ENCODE measurements around the gene ZNF219. TPM values are rescaled to one million over a fixed set of nuclear protein-coding genes. Genes with fewer than 3 reads are reported as not detected.
A peak's percentile ranks its signal among the peaks of the same experiment; 100 is the strongest.

The ZNF219 gene
- total and polyA plus RNA-seq, 2 donors (not counting 1 experiment from before 2014, with no cell fraction given), result 3.3 to 6.4 TPM

- no peak overlapping the region for H3K4me2 ChIP-seq (replicated peaks; ENCODE audit: low read depth, low read length, poor library complexity, severe bottlenecking)
- H3K4me3 ChIP-seq (ENCODE audit: control extremely low read depth in 1 of 5, extremely low read depth in 1 of 5, insufficient read depth in 1 of 5, low read depth in 2 of 5, low read length in 4 of 5), result no peak overlapping the region
Observed at GRCh38 chr14:21096438-21096837, 2.0 kb downstream of the ZNF219 start.

More at GRCh38 chr14:21096438-21096837, 2.0 kb downstream of the ZNF219 start:
- Mint-ChIP-seq H3K27ac (peak overlapping the region; percentile 37), H3K4me1 (peaks cover 18% of the 10 kb centered on the region), H3K4me3 (peak overlapping the region; percentile 78), H3K27me3 (peaks cover 24% of the 10 kb centered on the region), H3K9me3 (ENCODE audit: insufficient read depth) (no peaks in the 10 kb centered on the region)
- ChIA-PET POLR2A (no interaction called here), CTCF (interaction anchor here (2.0 to 7.5 kb wide), 5 partner anchors 8 to 81 kb away, joined by 6 to 171 read pairs (median 153); partner anchors contain the start of genes ARHGEF40 and TMEM253)
- Histone ChIP-seq H3K27ac (ENCODE audit: low read length in 2 of 2) (no peak overlapping the region), H4K20me1 (ENCODE audit: control insufficient read depth, insufficient read depth, low read length, poor library complexity, severe bottlenecking) (no peaks in the 10 kb centered on the region), H3K79me2 (ENCODE audit: control insufficient read depth, insufficient read depth, low read length) (no peaks in the 10 kb centered on the region), H2AFZ (ENCODE audit: insufficient read depth, low read depth, low read length, poor library complexity, severe bottlenecking) (no peak overlapping the region), H3K9ac (ENCODE audit: low read length) (no peak overlapping the region), H3K36me3 (replicated peaks in 1 of 2; ENCODE audit: control extremely low read depth in 1 of 2, control insufficient read depth in 1 of 2, extremely low read depth in 1 of 2, insufficient read depth in 2 of 2, low read length in 1 of 2) (no peaks in the 10 kb centered on the region), H3K27me3 (replicated peaks in 1 of 4; ENCODE audit: control extremely low read depth in 1 of 4, control insufficient read depth in 3 of 4, insufficient read depth in 4 of 4, low read length in 3 of 4) (peaks cover 0 to 27% (median 16%) of the 10 kb centered on the region in 4 experiments), H3K4me1 (ENCODE audit: control insufficient read depth in 2 of 2, insufficient read depth in 2 of 2, low read length in 2 of 2) (peaks cover 13 to 23% of the 10 kb centered on the region in 2 donors), H3K9me3 (ENCODE audit: control extremely low read depth in 1 of 3, control insufficient read depth in 2 of 3, insufficient read depth in 1 of 3, low read length in 2 of 3) (no peaks in the 10 kb centered on the region)
- 67% methylated on average over 1 of the region's 3 CpGs for WGBS (ENCODE audit: insufficient coverage)
- ATAC-seq (ENCODE audit: low read depth) (no peak), DNase-seq (no peak)
- intact Hi-C loops (cut with micrococcal nuclease), result no loop called here
- TF ChIP-seq CTCF (IDR thresholded peaks at IDR 0.05), result no peak
- TF ChIP-seq EZH2 (IDR thresholded peaks at IDR 0.05; ENCODE audit: borderline replicate concordance, insufficient read depth, low read depth, low read length, poor library complexity, severe bottlenecking), result no peak
